ENCODE measurements around the gene CHDH. TPM values are rescaled to one million over a fixed set of nuclear protein-coding genes. Genes with fewer than 3 reads are reported as not detected.
A peak's percentile ranks its signal among the peaks of the same experiment; 100 is the strongest.

CHDH gene
- total RNA-seq, 1 donor from 2014 or later: 3.2 TPM

DNA sequence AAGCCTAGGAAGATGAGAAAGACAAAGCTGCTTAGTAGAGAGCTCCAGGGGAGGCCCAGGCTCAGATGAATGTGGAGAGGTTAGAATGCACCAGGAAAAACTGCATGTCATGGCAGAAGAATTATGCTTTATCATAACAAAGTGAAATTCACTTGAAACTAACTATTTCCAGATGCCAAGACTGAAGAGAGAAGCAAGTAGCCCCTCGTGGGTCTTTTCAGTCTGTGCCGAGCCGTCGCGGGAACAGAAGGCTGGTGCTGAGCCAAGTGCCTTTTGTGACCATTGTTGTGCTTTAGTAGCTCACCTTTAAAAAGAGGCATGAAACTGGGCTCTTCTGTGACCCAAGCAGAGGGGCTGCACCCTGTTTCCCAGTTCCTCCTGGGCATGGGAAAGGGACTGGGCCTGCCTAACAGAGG is 73.2 kb downstream of the CHDH start:
- TF ChIP-seq, protein P1, sequence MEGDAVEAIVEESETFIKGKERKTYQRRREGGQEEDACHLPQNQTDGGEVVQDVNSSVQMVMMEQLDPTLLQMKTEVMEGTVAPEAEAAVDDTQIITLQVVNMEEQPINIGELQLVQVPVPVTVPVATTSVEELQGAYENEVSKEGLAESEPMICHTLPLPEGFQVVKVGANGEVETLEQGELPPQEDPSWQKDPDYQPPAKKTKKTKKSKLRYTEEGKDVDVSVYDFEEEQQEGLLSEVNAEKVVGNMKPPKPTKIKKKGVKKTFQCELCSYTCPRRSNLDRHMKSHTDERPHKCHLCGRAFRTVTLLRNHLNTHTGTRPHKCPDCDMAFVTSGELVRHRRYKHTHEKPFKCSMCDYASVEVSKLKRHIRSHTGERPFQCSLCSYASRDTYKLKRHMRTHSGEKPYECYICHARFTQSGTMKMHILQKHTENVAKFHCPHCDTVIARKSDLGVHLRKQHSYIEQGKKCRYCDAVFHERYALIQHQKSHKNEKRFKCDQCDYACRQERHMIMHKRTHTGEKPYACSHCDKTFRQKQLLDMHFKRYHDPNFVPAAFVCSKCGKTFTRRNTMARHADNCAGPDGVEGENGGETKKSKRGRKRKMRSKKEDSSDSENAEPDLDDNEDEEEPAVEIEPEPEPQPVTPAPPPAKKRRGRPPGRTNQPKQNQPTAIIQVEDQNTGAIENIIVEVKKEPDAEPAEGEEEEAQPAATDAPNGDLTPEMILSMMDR (IDR thresholded peaks at IDR 0.05; ENCODE audit: unreplicated experiment): no peak
- Mint-ChIP-seq H3K4me3 (no peak overlapping the region), H3K27ac (peak overlapping the region; percentile 75), H3K36me3 (no peaks in the 10 kb centered on the region), H3K4me1 (peaks cover 55% of the 10 kb centered on the region), H3K27me3 (ENCODE audit: low read depth) (peaks cover 8% of the 10 kb centered on the region), H3K9me3 (no peaks in the 10 kb centered on the region)
- no peak for DNase-seq (ENCODE audit: low spot score in 2 of 2, unreplicated experiment in 2 of 2)

DNA sequence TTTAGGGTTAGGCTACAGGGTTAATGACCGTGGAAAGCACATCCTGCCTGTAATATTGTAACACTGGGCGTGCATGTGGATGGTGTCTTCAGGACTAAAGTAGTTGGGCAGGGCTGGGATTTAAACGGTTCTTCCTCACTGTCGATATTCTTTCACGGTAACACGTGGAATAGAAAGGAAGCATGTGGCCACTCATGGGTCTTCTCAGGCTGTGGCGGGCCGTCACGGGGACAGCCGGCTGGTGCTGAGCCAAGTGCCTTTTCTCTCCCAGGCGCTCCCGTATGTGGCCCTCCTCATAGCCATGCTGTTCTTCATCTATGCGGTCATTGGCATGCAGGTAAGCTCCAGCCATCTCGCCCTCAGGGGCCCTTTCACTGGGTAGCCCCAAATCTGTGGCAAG is 73.7 kb downstream of the CHDH start:
- peaks cover 55% of the 10 kb centered on the region for H3K4me1 Mint-ChIP-seq
- peaks cover 8% of the 10 kb centered on the region for H3K27me3 Mint-ChIP-seq (ENCODE audit: low read depth)
- H3K4me3 Mint-ChIP-seq: no peak overlapping the region
- no peaks in the 10 kb centered on the region for H3K9me3 Mint-ChIP-seq
- TF ChIP-seq, protein P1 (IDR thresholded peaks at IDR 0.05; ENCODE audit: unreplicated experiment): no peak
- H3K36me3 Mint-ChIP-seq: no peaks in the 10 kb centered on the region
- H3K27ac Mint-ChIP-seq: peak overlapping the region; percentile 75
- no peak for DNase-seq (ENCODE audit: low spot score in 2 of 2, unreplicated experiment in 2 of 2)

GRCh38 chr3:53768478-53769459 is 77.5 kb downstream of the CHDH start:
- Mint-ChIP-seq H3K4me1 (peaks cover 26% of the 10 kb centered on the region), H3K9me3 (no peaks in the 10 kb centered on the region), H3K36me3 (no peaks in the 10 kb centered on the region), H3K27ac (no peak overlapping the region), H3K27me3 (ENCODE audit: low read depth) (peaks cover 11% of the 10 kb centered on the region), H3K4me3 (no peak overlapping the region)
- TF ChIP-seq, protein P1 (IDR thresholded peaks at IDR 0.05; ENCODE audit: unreplicated experiment): no peak
- DNase-seq (ENCODE audit: low spot score in 2 of 2, unreplicated experiment in 2 of 2): no peak

- H3K27ac Mint-ChIP-seq: no peak overlapping the region
- H3K36me3 Mint-ChIP-seq: no peaks in the 10 kb centered on the region
- peaks cover 11% of the 10 kb centered on the region for H3K27me3 Mint-ChIP-seq (ENCODE audit: low read depth)
- TF ChIP-seq, protein P1 (IDR thresholded peaks at IDR 0.05; ENCODE audit: unreplicated experiment): no peak
- H3K4me3 Mint-ChIP-seq: no peak overlapping the region
- peaks cover 6% of the 10 kb centered on the region for H3K4me1 Mint-ChIP-seq
- DNase-seq (ENCODE audit: low spot score in 2 of 2, unreplicated experiment in 2 of 2): no peak
- H3K9me3 Mint-ChIP-seq: no peaks in the 10 kb centered on the region
Observed at GRCh38 chr3:53766706-53767105, 79.5 kb downstream of the CHDH start.

- TF ChIP-seq, protein P1 (IDR thresholded peaks at IDR 0.05; ENCODE audit: unreplicated experiment): no peak
- Mint-ChIP-seq H3K27ac (no peak overlapping the region), H3K4me3 (no peak overlapping the region), H3K4me1 (no peaks in the 10 kb centered on the region), H3K9me3 (no peaks in the 10 kb centered on the region), H3K27me3 (ENCODE audit: low read depth) (peaks cover 11% of the 10 kb centered on the region), H3K36me3 (no peaks in the 10 kb centered on the region)
- no peak for DNase-seq (ENCODE audit: low spot score in 2 of 2, unreplicated experiment in 2 of 2)
Observed at GRCh38 chr3:53765753-53766152, 80.5 kb downstream of the CHDH start.
